T47D (cell line): Measurements from ENCODE around the gene DMAC1.

Experiments
- DNase-seq, 2 experiments: peaks; one replicate each; pipeline versions ENCODE4 v3.0.0 to v3.0.0-alpha.2; 2011 to 2012; ENCODE audit warnings: low read depth in 1 of 2, low spot score in 1 of 2
- JUND ChIP-seq: IDR thresholded peaks from 2 replicates; pipeline ENCODE4 v1.6.1; 2012; ENCODE audit warnings: low read depth
- in situ Hi-C: cut with HindIII; loops from 2 replicates; pipeline ENCODE4 v1.10.0; 2016; ENCODE audit warnings: low sequenced_read_pairs, low pct_unique_long_range_greater_than_20kb

DMAC1 gene, protein sequence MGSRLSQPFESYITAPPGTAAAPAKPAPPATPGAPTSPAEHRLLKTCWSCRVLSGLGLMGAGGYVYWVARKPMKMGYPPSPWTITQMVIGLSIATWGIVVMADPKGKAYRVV

DNA sequence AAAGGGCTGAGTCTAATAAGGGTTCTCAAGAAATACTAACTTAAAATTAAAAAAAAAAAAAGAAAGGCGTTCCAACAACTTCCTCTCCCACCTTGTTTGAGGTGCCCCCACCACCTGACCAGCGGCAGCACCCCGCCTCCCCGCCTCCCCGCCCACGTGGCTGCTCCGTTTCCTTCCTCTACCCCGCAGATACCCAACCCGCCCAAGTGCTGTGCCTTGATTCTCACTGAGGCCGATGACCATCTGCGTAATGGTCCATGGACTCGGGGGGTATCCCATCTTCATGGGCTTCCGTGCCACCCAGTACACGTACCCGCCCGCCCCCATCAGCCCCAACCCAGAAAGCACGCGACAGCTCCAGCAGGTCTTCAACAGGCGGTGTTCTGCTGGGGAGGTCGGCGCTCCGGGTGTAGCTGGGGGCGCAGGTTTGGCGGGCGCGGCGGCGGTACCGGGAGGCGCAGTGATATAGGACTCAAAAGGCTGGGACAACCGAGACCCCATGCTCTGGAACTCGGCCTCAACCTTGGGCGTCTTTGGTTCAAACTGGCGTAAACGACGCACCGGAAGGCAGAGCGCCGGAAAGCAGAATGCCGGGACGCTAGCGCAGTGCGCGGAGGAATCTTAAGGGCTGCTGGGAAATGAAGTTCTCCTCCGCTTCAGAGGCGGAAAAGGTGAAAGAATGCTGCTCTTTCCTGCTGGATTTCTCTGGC, at the start of gene DMAC1:
DMAC1 (minus strand) TSS at position 545 of the 710 bp plus-strand sequence; CDS start at position 501, 44 bp downstream.
- in situ Hi-C loops, result no loop called here
- no peak for TF ChIP-seq JUND
- peak; percentile 49 to 88 for DNase-seq

DNA sequence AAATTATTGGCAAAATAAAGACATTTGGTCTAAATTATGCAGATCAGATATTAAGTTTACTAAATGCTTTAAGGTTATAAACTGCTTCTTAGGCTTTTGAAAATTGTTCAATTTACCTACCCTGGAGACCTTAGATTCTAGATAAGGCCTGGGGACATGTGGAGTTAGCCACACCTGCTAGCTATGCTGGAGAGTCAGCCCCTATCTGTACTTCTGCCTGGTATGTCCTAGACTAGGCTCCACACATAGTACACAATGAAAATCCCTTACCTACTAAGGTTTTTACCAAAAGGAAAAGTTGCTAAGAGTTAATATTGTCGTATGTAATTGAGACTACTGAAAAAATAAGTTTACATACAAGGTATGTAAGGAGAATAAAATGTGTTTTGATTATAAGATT, 49.8 kb upstream of the DMAC1 start:
- no peak for TF ChIP-seq JUND
- no peak for DNase-seq
- in situ Hi-C loops, result no loop called here

DNA sequence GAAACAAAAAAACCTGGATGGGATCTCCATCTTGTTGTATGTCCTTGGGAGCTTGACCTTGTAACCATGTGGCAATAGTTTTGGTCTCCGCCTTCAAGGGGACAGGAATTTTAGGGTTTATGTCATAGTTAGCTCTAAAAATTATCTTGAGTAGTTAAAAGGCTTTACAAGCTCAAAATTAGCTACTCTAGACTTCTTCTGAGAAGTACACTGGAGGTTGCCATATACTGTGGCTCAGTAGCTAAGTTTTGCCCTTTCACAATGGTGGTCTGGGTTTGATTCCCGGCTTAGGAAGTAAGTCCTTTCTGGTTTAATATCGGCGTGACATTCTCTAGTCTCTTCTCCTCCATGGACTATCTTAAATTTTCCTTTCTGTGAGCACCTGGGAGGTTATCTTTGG, 48.9 kb upstream of the DMAC1 start:
- TF ChIP-seq JUND, result no peak
- no peak for DNase-seq
- in situ Hi-C loops, result no loop called here

DNA sequence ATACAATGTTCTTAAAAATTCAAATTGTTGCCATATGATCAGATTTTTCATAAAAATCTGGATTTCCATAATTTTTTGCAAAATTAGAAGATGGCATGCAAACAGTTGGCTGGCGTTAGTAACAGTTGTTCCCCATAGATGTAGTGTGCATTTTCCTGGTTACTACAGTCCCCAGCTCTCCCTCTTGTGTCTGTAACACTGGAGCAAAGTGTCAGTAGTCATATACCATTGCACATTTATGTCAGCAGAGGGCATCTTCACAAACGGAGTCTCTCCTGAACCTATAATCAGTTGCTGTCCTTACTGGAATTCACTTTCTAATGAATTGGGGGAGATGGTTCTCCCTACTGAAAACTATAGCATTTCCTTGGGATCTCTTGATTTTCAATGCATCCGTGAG, 44.7 kb upstream of the DMAC1 start:
- no peak for TF ChIP-seq JUND
- in situ Hi-C loops, result no loop called here
- DNase-seq, result peak; percentile 2 to 60

DNA sequence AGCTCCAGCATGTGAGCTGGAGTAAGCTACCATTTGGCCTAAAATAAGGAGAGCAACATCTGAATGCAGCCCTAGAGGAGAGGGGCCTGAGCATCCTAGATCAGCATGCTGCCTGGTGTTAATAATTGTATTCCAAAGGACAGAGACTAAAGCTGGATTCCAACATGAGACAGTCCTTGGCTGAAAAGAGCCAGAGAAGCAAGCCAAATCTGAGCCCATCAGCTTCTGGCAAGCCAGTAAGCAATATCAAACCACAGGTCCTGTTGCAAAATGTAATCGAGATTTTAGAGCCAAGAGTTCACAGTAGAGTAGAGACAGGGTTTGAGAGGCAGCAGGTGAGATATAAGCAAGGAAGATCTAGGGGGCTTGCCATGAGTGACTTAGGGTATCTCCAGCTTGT, 42.3 kb upstream of the DMAC1 start:
- in situ Hi-C loops, result no loop called here
- no peak for TF ChIP-seq JUND
- no peak for DNase-seq

DNA sequence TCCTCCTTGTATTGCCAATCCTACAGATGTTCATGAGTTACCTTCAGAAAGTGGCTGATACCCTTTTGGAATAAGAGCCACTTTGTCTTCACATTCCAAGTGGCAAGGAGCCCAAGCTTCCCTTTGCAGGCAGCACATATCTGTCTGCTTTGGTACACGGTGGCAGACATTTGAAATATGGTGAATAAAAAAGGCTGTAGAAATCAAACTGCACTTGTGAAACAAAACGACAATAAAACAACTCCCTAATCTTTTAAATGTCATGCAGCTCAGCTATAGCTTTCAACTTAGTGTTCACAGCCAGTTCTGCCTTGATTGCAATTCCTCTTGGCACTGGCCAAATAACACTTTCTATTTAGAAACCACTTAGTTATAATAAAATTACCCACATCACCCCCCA, 35.0 kb upstream of the DMAC1 start:
- no peak for TF ChIP-seq JUND
- in situ Hi-C loops, result no loop called here
- DNase-seq, result no peak

DNA sequence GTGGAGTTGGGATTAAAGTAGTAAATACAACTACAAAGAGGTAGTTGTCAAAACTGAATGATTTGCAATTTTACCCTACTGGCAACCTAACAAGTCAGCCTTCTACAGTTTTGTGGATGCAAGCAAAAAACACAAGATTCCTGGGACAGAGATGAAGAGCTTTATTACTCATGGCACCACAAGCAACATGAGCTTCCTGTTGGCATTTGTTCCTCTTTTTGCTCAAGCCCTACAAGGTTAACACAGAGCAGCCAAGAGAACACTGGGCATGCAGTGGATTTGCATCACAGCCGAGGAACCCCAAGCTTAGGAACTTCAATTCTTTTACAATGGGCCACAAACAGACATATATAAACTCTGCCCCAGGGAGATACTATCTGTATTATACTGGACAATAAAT, 28.8 kb upstream of the DMAC1 start:
- TF ChIP-seq JUND, result no peak
- in situ Hi-C loops, result no loop called here
- no peak for DNase-seq

DNA sequence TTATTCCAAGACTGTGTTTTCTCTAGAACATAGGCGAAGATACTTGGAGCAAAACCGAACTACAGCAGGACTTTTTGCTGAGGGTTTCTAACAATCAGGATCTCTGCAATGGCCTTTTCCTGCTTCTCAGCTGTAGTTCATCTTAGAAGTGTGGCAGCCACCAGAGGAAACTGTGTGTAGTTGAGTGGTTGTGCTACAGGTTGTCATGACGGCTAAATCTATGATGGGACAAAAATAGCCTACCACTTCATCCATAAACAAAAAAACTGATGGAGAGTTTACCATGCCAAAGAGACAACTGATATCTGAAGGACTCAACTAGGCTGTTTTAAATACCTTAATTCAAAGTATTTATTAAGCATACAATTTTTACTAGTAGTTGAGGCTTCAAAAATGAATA, 28.2 kb upstream of the DMAC1 start:
- no peak for DNase-seq
- in situ Hi-C loops, result no loop called here
- no peak for TF ChIP-seq JUND

DNA sequence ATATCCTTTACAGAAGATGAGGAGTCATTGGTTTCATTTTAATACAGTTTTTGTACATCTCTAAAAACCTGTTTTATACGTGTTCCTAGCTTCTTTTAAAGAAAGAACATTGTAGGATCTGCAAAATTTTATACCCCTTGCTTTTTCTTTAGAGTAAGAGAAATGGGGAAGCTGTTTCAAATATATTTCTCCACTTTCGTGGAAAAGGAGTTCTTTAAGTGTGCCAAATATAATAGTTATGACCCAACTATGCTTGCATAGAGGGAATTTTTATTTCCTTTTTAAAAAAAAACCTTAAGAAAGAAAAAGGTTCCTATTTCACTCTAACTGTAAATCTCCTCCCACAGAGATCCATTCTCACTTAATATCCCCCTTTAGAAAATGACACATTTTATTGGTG, 27.5 kb upstream of the DMAC1 start:
- DNase-seq, result no peak
- TF ChIP-seq JUND, result no peak
- in situ Hi-C loops, result no loop called here

DNA sequence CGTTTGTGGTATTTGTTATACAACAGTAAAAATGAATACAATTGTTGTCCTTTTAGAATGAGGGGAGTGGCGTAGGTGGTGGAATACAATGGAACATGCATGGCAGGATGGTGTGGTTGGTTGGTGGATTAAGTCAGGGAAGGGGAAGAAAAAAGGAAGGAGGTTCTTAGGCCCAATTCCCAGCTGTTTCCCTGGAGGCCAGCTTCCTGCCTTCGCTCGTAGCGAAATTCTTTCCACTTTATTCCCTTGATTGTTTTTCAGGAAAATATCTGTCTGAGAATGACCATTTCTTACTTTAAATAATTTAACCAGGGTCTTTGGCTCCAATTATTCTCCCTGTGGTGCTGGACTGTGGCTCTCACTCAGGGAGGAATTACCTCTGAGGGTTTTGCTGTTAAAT, 24.1 kb upstream of the DMAC1 start:
- DNase-seq, result no peak
- in situ Hi-C loops, result no loop called here
- no peak for TF ChIP-seq JUND

DNA sequence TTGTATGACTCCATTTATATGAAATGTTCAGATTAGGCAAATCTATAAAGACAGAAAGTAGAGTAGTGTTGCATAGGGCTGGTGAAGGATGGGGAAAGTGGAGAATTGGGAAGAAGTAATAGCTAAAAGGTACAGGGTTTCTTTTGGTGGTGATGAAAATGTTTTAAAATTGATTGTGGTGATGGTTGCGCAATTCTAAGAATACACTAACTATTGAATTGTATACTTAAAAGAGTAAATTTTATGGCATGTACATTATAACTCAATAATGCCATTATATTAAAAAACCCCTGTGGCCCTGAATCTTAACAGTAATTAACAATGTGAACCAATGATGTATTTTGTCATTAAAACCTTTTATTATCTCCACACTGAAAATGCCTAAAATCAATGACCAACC, 20.4 kb upstream of the DMAC1 start:
- in situ Hi-C loops, result no loop called here
- no peak for TF ChIP-seq JUND
- no peak for DNase-seq

DNA sequence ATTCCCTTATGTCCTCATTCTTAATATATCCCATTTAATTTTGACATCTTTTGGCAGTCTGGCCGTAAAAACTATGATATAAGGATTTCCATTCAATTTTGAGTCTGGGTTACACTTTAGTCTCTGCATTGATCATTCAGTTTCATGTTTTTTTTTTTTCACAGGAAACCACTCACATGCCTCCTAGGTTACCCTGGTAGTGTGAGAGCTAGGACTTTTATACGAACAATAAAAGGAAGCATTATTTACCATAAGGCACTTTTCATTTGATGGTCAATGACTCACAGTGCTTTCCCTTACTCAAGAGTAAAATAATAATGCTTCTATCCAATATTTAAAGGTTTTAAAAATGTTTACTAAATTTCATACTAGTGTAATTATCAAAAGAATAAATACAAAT, 16.4 kb upstream of the DMAC1 start:
- in situ Hi-C loops, result no loop called here
- no peak for TF ChIP-seq JUND
- no peak for DNase-seq

DNA sequence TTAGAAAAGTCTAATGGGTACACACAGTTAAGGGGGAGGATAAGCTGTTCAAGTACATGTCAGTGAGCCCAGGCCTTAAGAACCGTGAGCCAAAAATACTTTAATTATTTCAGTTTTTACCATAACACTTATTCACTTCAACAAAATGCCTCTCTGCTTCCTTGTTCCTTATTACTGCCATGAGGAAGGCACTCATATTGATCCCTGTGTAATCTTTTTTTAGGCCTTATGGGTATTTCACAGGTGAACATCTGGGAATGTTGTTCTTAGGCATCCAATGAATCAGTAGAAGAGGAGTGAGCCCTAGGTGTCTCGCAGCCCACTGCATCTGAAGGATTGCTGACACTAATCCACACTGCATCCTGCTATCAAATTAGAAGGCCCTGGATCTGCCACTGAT, 13.5 kb upstream of the DMAC1 start:
- no peak for TF ChIP-seq JUND
- DNase-seq, result no peak
- in situ Hi-C loops, result no loop called here

DNA sequence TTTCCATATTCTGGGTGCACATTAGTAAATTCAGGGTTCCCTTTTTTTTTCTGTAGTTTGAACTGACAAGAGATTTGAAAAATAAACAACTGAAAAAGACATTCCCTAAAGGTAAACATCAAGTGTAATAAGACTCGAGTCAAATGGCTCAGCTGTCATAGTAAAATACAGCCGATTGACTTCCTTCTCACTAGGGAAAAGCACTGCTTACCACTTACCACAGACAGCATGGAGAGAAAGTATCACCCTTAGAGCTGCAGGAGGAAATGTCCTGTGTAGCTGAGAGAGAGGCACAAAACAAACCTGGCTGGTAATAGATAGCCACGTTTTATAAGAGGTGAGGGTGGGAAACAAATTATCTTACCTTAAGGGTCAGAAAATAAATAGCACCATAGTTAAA, 12.1 kb upstream of the DMAC1 start:
- DNase-seq, result no peak
- in situ Hi-C loops, result no loop called here
- no peak for TF ChIP-seq JUND
